Hepatocyte (in vitro differentiated cells): ENCODE results near the gene LAG3.

Experiments used
- CTCF ChIP-seq: fragments of 200-600 bp; sonication (generic); IDR thresholded peaks from 2 replicates; pipeline ENCODE4 v1.5.1; 2016; ENCODE audit warnings: antibody characterized with exemption, mild to moderate bottlenecking; ENCODE audit not compliant: poor library complexity
- EZH2 ChIP-seq: fragments of 200-600 bp; sonication (generic); IDR thresholded peaks from 2 replicates; pipeline ENCODE4 v1.6.1; 2016; ENCODE audit warnings: antibody characterized with exemption, mild to moderate bottlenecking, borderline replicate concordance

DNA sequence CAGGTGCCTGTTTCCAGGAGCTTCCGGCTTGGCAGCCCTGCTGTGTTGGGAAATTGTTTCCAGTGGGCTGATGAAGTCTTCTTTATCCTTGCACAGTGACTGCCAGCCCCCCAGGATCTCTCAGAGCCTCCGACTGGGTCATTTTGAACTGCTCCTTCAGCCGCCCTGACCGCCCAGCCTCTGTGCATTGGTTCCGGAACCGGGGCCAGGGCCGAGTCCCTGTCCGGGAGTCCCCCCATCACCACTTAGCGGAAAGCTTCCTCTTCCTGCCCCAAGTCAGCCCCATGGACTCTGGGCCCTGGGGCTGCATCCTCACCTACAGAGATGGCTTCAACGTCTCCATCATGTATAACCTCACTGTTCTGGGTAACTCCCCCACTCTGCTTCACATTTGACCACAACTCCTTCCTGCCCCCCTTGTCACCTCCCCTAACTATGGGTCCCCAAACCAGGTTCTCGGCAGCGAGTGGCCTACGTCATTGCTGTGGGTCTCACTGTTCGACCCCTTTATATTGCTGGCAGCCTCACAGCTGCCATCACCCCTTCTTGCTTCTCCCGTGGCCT, 2.3 kb downstream of the LAG3 start:
- TF ChIP-seq EZH2 (no peak), CTCF (no peak)
